IPS DF 4.7 (cell line): ENCODE measurements around the gene FAM98B.

Experiments used
- DNase-seq: peaks from one replicate; pipeline ENCODE4 v3.0.0-alpha.2; 2013; ENCODE audit warnings: low spot score; ENCODE audit errors: extremely low read depth

Gene FAM98B

GRCh38 chr15:38507570-38507969 is 53.6 kb downstream of the FAM98B start:
- no peak for DNase-seq

GRCh38 chr15:38508647-38509046 is 54.7 kb downstream of the FAM98B start:
- DNase-seq: no peak

- DNase-seq: no peak
These were observed 55.2 kb downstream of the FAM98B start for GRCh38 chr15:38509152-38509551.

GRCh38 chr15:38512901-38513300 is 59.0 kb downstream of the FAM98B start:
- DNase-seq: no peak

DNA sequence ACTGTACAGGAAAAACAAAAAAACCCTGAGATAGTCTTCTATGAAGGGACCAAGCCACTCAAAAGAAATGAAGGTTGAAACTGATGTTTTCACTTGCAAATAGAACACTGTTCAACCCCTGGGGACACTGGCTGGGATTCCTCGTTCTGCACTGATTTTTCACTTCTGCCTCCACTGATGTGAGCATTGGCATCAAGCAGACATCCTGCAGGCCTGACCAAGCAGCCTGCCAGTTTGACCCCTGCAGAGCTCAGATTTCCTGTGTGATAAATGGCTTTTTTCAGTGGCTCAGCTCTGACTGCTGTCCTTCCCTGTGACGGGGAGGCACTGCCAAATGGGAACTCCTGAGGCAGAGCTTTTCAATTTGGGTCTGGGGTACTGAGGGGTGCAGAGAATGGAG is 60.7 kb downstream of the FAM98B start:
- no peak for DNase-seq

DNA sequence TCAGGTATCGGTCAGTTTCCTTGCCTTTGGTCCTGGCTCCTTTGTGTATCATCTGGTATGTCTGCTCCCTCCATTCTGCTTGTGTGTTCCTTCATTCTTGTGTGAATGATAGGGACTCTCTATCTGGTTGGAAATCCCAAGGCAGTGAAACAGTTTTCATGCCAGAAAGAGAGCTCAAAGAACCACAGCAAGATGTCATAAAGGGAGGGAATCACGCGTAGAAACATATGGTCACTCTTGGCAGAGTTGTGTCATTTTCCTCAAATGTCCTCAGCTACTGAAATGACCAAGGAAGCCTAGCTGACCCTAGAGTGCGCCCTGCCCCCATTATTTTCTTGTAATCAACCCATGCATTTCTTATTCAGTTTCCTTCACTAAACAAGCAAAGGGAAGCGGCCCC is 62.7 kb downstream of the FAM98B start:
- DNase-seq: no peak

GRCh38 chr15:38517312-38517975 is 63.5 kb downstream of the FAM98B start:
- DNase-seq: no peak

GRCh38 chr15:38518084-38518483 is 64.2 kb downstream of the FAM98B start:
- DNase-seq: no peak

DNA sequence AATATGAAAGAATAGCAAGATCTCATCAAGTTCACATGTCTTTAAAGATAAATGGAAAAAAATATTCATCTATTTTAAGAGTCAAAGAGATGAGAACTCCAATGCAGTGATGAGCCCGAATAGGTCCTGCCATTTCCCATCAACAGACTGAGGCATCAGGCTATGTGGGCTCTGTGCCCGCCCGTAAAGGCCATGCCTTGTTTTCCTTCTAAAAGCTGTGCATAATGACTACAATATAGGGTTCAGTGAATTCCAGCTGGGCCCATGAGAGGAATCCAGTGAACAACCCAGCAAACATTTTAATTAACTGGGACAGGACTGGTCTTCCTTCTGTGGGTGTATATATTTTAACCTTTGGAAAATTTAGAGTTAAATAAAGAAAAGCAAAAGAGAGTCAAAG is 66.1 kb downstream of the FAM98B start:
- DNase-seq: no peak

DNA sequence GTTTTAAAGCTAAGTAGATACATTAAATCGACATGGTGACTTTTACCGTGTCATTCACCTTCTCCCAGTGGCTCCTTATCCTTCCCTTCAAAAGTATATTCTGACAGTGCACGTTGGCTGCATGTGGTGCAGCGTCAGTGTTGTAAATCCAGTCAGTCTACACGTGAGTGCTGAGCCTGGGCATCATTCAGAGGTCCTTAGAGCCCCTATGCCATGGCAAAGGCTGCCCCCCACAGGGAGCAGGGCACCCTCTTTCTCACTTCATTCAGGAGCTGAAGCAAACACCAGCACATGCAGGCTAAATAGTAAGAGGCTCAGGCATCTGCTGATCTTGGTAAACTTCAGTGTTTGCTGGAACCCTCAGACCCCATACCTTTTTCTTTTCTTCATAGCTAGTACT is 67.4 kb downstream of the FAM98B start:
- no peak for DNase-seq

DNA sequence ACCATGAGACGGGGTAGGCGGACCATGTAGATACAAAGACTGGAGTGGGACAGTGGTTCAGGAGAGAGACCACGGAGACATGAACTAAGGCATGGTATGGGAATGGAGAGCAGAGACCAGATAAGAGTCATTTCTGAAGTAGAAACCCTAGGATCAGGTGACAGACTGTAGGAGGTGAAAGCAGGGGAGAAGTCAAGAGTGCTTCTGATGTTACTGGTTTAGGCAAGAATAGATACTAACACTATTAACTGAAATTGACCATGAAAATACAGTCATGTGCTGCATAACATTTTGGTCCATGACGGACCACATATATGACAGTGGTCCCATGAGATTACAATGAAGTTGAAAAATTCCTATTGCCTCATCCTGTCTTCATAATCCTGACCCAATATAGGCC is 69.0 kb downstream of the FAM98B start:
- DNase-seq: no peak

- no peak for DNase-seq
These were observed 70.2 kb downstream of the FAM98B start for GRCh38 chr15:38524156-38524555.

DNA sequence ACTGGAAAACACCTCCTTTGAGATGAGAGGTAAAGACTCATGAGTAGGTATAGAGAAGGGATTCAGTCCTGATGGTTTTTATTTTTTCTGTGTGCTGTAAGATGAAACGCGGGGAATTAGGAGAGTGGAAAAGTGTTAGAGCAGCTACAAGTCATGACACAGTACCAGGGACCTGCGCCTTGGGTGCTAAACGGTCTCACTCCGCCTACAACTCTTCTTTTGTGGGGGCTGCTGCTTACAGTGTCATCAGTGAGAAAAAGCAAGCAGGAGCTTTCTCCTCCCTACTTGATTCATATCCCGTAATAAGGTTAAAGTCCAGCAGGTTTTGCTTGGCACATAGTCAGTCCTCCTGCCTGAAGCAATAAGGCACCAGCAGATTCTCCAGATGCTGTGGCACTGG is 71.6 kb downstream of the FAM98B start:
- DNase-seq: no peak

- DNase-seq: no peak
These were observed 72.2 kb downstream of the FAM98B start for GRCh38 chr15:38526158-38526557.

- no peak for DNase-seq
These were observed 74.4 kb downstream of the FAM98B start for GRCh38 chr15:38528294-38528693.

DNA sequence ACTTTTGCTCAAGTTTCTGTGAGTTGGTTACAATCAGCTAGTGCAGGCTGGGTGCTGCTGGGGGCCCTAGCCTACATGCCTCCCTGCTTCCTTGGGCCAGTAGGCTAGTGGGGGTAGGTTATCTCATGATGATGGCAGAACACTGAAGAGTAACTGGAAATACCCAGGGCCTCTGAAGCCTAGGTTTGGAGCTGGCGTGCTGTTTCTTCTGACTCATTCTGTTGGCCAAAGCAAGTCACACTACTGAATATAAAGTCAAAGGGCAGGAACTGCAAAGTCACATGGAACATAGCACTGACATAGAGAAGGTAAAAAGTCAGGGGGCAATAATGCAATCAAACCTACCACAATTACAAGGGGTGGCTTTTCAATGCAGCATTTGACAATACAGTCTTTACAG is 76.2 kb downstream of the FAM98B start:
- DNase-seq: no peak

GRCh38 chr15:38531509-38531908 is 77.6 kb downstream of the FAM98B start:
- no peak for DNase-seq

GRCh38 chr15:38532728-38533127 is 78.8 kb downstream of the FAM98B start:
- no peak for DNase-seq

DNA sequence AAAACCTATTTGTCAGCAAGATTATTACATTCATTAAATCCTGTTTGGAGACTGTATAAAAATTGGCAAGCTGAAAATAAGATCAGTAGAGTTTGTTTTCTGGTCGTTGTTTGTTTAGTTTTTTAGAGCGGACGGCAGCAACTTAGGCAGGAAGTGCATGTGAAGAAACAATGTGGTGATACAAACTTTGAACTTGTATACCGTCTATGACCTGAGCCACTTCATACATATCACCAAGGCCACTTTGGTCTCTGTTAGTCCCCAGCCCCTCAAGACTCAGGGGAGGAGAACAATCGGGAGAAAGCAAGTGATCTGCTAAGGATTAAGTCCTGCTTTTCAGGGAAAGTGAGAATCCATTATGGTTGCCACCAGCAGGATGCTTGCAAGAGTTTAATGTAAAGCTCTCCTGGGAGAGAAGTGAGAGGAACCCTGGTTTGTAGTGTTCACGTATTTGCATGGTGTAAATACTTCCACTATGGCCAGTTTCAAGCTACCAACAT is 79.5 kb downstream of the FAM98B start:
- DNase-seq: no peak

GRCh38 chr15:38533926-38534325 is 80.0 kb downstream of the FAM98B start:
- no peak for DNase-seq

DNA sequence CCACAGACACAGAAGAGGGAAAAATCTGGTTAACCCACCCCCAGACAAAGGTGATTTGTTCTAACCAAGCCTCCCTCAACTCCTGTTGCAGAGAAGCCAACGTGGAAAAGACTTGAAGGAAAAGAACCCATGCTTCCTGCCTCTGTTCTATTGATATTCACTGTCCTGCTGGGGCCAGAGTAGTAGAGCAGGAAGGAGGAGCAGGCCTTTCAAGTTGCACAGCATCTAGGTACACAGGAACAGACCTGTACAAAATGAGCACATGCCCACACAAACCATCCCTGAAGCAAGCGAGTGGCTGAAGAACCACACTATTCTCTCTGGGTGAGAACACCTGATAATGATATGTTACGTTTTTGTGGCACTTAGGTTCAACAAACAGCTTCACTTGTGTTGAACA is 80.8 kb downstream of the FAM98B start:
- no peak for DNase-seq

- no peak for DNase-seq
These were observed 81.7 kb downstream of the FAM98B start for GRCh38 chr15:38535491-38536200.

DNA sequence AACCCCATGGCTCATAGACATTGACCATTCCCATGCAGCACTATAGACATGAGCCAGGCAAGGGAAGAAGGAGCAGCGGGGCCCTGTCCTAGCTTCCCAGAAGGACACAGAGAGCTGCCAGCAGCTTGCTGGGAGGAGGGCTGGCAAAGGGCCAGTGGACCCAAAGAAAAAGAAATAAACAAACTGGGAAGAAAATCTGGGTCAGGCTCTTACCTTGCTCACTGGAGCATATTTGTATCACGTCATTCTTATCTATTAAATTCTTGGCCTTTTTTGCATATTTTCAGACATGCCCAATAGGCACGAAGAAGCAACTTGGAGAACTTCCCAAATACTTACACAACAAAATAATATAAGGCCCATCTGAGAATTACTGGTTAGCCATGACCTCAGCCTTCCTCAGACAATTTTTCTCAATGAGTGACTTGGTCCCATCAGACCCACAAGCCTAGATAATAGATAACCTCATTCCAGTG is 82.3 kb downstream of the FAM98B start:
- no peak for DNase-seq
